ENCODE measurements around the gene CELF2. TPM values are rescaled to one million over a fixed set of nuclear protein-coding genes. Genes with fewer than 3 reads are reported as not detected.

CELF2 gene
- total RNA-seq, 1 experiment from 2014 or later = 0.07 TPM

DNA sequence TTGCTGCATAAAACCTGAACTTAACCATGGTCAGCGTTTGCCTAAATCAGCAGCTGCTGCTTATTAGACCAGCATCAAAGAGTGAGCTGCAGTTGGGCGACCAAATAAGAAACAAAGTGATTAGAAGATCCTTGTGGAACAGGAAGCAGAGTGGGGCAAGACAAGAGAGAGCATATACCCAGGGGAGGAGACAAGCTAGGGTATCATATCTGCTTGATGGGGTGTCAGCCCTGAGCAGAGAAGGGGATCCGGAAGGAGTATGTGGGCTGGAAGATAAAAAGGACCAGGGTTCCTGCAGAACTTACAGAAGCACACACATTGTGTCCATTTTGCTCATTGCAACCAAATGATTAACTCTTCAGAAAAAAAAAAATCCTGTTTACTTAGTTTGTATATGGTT, 213.6 kb downstream of the CELF2 start:
- TF ChIP-seq, protein P1, sequence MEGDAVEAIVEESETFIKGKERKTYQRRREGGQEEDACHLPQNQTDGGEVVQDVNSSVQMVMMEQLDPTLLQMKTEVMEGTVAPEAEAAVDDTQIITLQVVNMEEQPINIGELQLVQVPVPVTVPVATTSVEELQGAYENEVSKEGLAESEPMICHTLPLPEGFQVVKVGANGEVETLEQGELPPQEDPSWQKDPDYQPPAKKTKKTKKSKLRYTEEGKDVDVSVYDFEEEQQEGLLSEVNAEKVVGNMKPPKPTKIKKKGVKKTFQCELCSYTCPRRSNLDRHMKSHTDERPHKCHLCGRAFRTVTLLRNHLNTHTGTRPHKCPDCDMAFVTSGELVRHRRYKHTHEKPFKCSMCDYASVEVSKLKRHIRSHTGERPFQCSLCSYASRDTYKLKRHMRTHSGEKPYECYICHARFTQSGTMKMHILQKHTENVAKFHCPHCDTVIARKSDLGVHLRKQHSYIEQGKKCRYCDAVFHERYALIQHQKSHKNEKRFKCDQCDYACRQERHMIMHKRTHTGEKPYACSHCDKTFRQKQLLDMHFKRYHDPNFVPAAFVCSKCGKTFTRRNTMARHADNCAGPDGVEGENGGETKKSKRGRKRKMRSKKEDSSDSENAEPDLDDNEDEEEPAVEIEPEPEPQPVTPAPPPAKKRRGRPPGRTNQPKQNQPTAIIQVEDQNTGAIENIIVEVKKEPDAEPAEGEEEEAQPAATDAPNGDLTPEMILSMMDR (IDR thresholded peaks at IDR 0.05; ENCODE audit: unreplicated experiment) = no peak
- H3K27me3 Mint-ChIP-seq (ENCODE audit: insufficient read depth, unreplicated experiment) = peaks cover 17% of the 10 kb centered on the region
- no peak for DNase-seq (ENCODE audit: unreplicated experiment)
- no peak overlapping the region for H3K4me3 Mint-ChIP-seq (ENCODE audit: unreplicated experiment)
- ChIA-PET CTCF (no interaction called here), POLR2A (interaction anchor here (0.7 kb wide), 1 partner anchor 1450 kb away, joined by 3 read pairs; no protein-coding TSS in a partner anchor)
- no peaks in the 10 kb centered on the region for H3K4me1 Mint-ChIP-seq (ENCODE audit: insufficient read depth, unreplicated experiment)
- H3K9me3 Mint-ChIP-seq (ENCODE audit: unreplicated experiment) = no peaks in the 10 kb centered on the region
- H3K36me3 Mint-ChIP-seq (ENCODE audit: insufficient read depth, unreplicated experiment) = no peaks in the 10 kb centered on the region
- intact Hi-C loops (cut with micrococcal nuclease) = no loop called here
- H3K27ac Mint-ChIP-seq (ENCODE audit: low read depth, unreplicated experiment) = no peak overlapping the region
- no TSS peak for BruUV-seq (replicated peaks)

DNA sequence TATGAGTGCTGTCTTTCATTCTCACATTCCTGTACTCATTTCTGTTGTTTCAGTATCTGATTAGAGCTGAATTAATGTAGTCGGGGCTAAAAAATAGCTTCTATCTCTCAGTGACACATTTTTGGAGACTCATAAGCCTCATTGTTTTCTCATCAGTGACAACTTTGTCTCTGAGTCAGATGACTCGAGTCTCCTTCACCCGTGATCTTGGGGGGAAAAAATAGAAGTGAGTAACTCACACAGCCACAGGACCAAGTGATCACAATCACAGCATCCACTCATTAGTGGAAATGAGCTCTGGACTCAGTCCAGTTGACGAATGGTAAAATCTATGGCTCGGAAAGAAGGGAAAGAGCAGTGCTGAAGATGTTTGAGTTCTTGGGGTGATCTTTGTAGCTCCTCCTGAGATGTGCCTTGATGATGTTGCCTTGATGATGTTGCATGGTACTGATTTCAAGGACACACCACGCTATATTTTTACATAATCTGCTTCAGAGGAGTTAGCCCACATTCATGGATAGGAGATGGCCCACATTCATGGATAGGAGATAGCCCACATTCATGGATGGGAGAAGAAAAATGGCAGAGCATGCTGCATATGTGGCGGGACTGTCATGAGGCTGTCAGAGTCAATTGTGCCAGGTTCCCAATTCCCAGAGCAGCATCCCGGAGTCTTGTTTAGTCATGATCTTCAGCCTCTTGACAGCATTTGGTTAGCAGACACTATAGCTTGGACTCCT, 214.7 kb downstream of the CELF2 start:
- Mint-ChIP-seq H3K27ac (ENCODE audit: low read depth, unreplicated experiment) (no peak overlapping the region), H3K9me3 (ENCODE audit: unreplicated experiment) (no peaks in the 10 kb centered on the region), H3K27me3 (ENCODE audit: insufficient read depth, unreplicated experiment) (peaks cover 28% of the 10 kb centered on the region), H3K4me3 (ENCODE audit: unreplicated experiment) (no peak overlapping the region), H3K36me3 (ENCODE audit: insufficient read depth, unreplicated experiment) (no peaks in the 10 kb centered on the region), H3K4me1 (ENCODE audit: insufficient read depth, unreplicated experiment) (no peaks in the 10 kb centered on the region)
- POLR2A ChIA-PET = no interaction called here
- CTCF ChIA-PET = no interaction called here
- DNase-seq (ENCODE audit: unreplicated experiment) = no peak
- TF ChIP-seq, protein P1 (IDR thresholded peaks at IDR 0.05; ENCODE audit: unreplicated experiment) = no peak
- intact Hi-C loops (cut with micrococcal nuclease) = no loop called here
- BruUV-seq (replicated peaks) = no TSS peak

DNA sequence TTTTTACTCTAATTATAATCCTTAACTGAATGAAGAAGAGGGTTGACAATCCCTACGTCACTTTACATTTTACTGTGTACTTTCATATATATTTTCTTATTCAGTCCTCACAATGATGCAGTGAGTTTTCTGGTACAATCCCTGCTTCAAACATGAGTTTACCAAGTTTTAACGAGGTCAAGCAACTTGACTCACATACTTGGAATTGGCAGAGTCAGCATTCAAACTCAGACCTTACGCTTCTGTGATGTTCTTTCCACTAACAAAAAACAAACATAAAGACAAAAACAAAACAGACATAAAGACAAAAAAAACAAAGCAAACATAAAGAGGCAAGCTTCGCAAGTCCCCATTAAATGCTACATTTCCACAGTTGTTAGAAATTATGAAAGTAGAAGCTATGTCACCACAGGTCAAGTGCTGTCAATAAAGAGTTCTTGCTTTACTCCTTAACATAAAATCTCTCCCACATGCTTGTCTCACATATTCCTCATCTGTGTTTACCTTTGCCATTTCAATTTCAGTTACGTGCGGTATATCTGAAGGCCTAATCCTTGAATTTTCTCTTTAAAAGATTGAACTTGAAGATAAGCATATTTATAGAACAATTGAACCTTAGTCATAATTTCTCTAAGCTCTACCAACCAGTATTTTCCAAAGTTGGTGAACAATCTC, 217.3 kb downstream of the CELF2 start:
- no peaks in the 10 kb centered on the region for H3K4me1 Mint-ChIP-seq (ENCODE audit: insufficient read depth, unreplicated experiment)
- H3K27me3 Mint-ChIP-seq (ENCODE audit: insufficient read depth, unreplicated experiment) = peaks cover 34% of the 10 kb centered on the region
- no peak overlapping the region for H3K4me3 Mint-ChIP-seq (ENCODE audit: unreplicated experiment)
- H3K27ac Mint-ChIP-seq (ENCODE audit: low read depth, unreplicated experiment) = no peak overlapping the region
- no peaks in the 10 kb centered on the region for H3K36me3 Mint-ChIP-seq (ENCODE audit: insufficient read depth, unreplicated experiment)
- H3K9me3 Mint-ChIP-seq (ENCODE audit: unreplicated experiment) = no peaks in the 10 kb centered on the region
- DNase-seq (ENCODE audit: unreplicated experiment) = no peak
- BruUV-seq (replicated peaks) = no TSS peak
- TF ChIP-seq, protein P1 (IDR thresholded peaks at IDR 0.05; ENCODE audit: unreplicated experiment) = no peak
- ChIA-PET POLR2A (no interaction called here), CTCF (no interaction called here)
- intact Hi-C loops (cut with micrococcal nuclease) = no loop called here

DNA sequence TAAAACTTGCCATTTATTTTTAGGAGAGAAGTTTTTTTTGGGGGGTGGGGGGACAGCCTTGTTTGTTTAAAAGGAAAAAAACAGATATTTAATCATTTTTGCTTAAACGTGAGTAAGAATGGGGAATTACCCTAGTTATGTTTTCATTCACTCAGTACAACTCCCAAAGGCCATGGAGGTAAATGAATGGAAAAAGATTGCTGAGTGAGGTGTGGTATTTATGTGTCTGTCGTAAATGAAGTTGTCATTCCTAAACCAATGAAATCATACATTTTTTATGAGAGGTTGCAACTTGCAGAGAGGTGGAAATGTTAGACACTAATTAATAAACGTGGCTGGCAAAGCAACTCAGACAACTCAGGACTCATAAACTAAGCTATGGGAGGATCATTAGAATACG, 218.1 kb downstream of the CELF2 start:
- TF ChIP-seq, protein P1 (IDR thresholded peaks at IDR 0.05; ENCODE audit: unreplicated experiment) = no peak
- Mint-ChIP-seq H3K36me3 (ENCODE audit: insufficient read depth, unreplicated experiment) (no peaks in the 10 kb centered on the region), H3K4me1 (ENCODE audit: insufficient read depth, unreplicated experiment) (no peaks in the 10 kb centered on the region), H3K27ac (ENCODE audit: low read depth, unreplicated experiment) (no peak overlapping the region), H3K9me3 (ENCODE audit: unreplicated experiment) (no peaks in the 10 kb centered on the region), H3K4me3 (ENCODE audit: unreplicated experiment) (no peak overlapping the region), H3K27me3 (ENCODE audit: insufficient read depth, unreplicated experiment) (peaks cover 32% of the 10 kb centered on the region)
- ChIA-PET POLR2A (no interaction called here), CTCF (no interaction called here)
- intact Hi-C loops (cut with micrococcal nuclease) = no loop called here
- DNase-seq (ENCODE audit: unreplicated experiment) = no peak
- no TSS peak for BruUV-seq (replicated peaks)

All from MCF 10A (cell line).